HepG2 (cell line): ENCODE results near the gene CER1. TPM values are rescaled to one million over a fixed set of nuclear protein-coding genes. Genes with fewer than 3 reads are reported as not detected.

Experiments used
- ATAC-seq: fragments of 200-7000 bp; cut with Tn5 transposase; 3 replicates; pipeline ENCODE4 v1.9.1; 2020; ENCODE audit warnings: mild to moderate bottlenecking, moderate library complexity
- BruUV-seq: library from RNA; stranded (reverse); fragments of 400-500 nt; replicated peaks from 2 replicates; lab custom pipeline; 2021; lab: Mats Ljungman, UMichigan
- CTCF ChIA-PET: fragments of 300-600 bp; formaldehyde crosslinking; extraction: SDS; loops from one replicate; lab custom pipeline; 2021; ENCODE audit warnings: low total read pairs, inconsistent platforms, low intra/inter-chr PET ratio; lab: Yijun Ruan, JAX
- POLR2A ChIA-PET: fragments of 350-600 bp; sonication (Branson Sonifier 250); formaldehyde crosslinking; loops from one replicate; lab custom pipeline; 2020; ENCODE audit warnings: antibody characterized with exemption, inconsistent platforms; lab: Yijun Ruan, JAX
- DNase-seq: peaks from one replicate; pipeline ENCODE4 v3.0.0-alpha.2; 2015; ENCODE audit warnings: low spot score
- FAIRE-seq: peaks from 3 replicates; lab custom pipeline; 2011; peaks lifted over from hg19 to GRCh38; lab: Jason Lieb, UNC
- H2AFZ ChIP-seq: one replicate; pipeline ENCODE4 v1.6.1; 2011; ENCODE audit warnings: low read length, inconsistent platforms
- H3K27ac ChIP-seq: fragments of 300-600 bp; 3 replicates; pipeline ENCODE4 v1.8.0; 2011; ENCODE audit warnings: mixed run types, mild to moderate bottlenecking, mixed read lengths, low read length, inconsistent platforms; ENCODE audit not compliant: insufficient read depth; ENCODE audit errors: extremely low read length
- H3K27me3 ChIP-seq, 2 experiments: fragments of 200-600 bp in 1 of 2; 2 replicates in 1 of 2; 3 replicates in 1 of 2; pipeline versions ENCODE4 v1.6.0 to v1.8.0; 2011; ENCODE audit warnings: low read length in 2 of 2, mild to moderate bottlenecking in 2 of 2, moderate library complexity in 2 of 2, inconsistent platforms in 1 of 2; ENCODE audit not compliant: insufficient read depth in 2 of 2, control insufficient read depth in 1 of 2
- H3K36me3 ChIP-seq, 2 experiments: fragments of 200-600 bp in 1 of 2; replicated peaks in 1 of 2; 2 replicates in 1 of 2; 3 replicates in 1 of 2; pipeline versions ENCODE4 v1.5.1 to v1.8.0; 2011; ENCODE audit warnings: low read length in 2 of 2, inconsistent platforms in 1 of 2; ENCODE audit not compliant: insufficient read depth in 2 of 2, control insufficient read depth in 1 of 2
- H3K4me1 ChIP-seq: 2 replicates; pipeline ENCODE4 v1.5.1; 2012; ENCODE audit warnings: low read length, inconsistent platforms; ENCODE audit not compliant: insufficient read depth
- H3K4me2 ChIP-seq: 2 replicates; pipeline ENCODE4 v1.6.0; 2011; ENCODE audit warnings: low read depth, low read length, inconsistent platforms
- H3K4me3 ChIP-seq, 3 experiments: fragments of 200-600 bp in 1 of 3; sonication (generic), shearing (Covaris generic) in 1 of 3; replicated peaks in 1 of 3; 2 replicates each; pipeline ENCODE4 v1.5.1; 2011 to 2016; ENCODE audit warnings: low read length in 3 of 3, inconsistent platforms in 2 of 3, low read depth in 2 of 3, mild to moderate bottlenecking in 2 of 3, control low read depth in 1 of 3, mixed read lengths in 1 of 3; ENCODE audit not compliant: insufficient read depth in 1 of 3
- H3K79me2 ChIP-seq: one replicate; pipeline ENCODE4 v1.6.1; 2011; ENCODE audit warnings: low read length, inconsistent platforms; ENCODE audit not compliant: insufficient read depth
- H3K9ac ChIP-seq: 2 replicates; pipeline ENCODE4 v1.6.0; 2011; ENCODE audit warnings: mild to moderate bottlenecking, low read depth, low read length, inconsistent platforms; ENCODE audit not compliant: insufficient read depth
- H3K9me3 ChIP-seq: 2 replicates; pipeline ENCODE4 v1.5.1; 2012; ENCODE audit warnings: mild to moderate bottlenecking, low read length
- H4K20me1 ChIP-seq: 2 replicates; pipeline ENCODE4 v1.6.0; 2011; ENCODE audit warnings: inconsistent platforms, mild to moderate bottlenecking, low read length, moderate library complexity; ENCODE audit not compliant: insufficient read depth
- HNF4A ChIP-seq: sonication (generic); formaldehyde crosslinking; IDR thresholded peaks from 2 replicates; pipeline ENCODE4 v1.4.0; 2020; ENCODE audit warnings: missing genetic modification reagents
- KDM6A ChIP-seq: IDR thresholded peaks from 2 replicates; pipeline ENCODE4 v1.6.1; 2016; ENCODE audit warnings: low read depth
- MYC ChIP-seq: sonication (generic); formaldehyde crosslinking; IDR thresholded peaks from 2 replicates; pipeline ENCODE4 v1.9.0; 2021; ENCODE audit warnings: missing genetic modification reagents, borderline replicate concordance
- PRDM15 ChIP-seq: sonication (generic); formaldehyde crosslinking; IDR thresholded peaks from 2 replicates; pipeline ENCODE4 v1.4.0; 2020; ENCODE audit warnings: missing genetic modification reagents
- RAD21 ChIP-seq: fragments of 450-650 bp; formaldehyde crosslinking; IDR thresholded peaks from 2 replicates; pipeline ENCODE4 v1.5.0; 2020; ENCODE audit warnings: mild to moderate bottlenecking
- ZNF253 ChIP-seq: sonication (generic); formaldehyde crosslinking; IDR thresholded peaks from 2 replicates; pipeline ENCODE4 v1.8.0; 2022; ENCODE audit warnings: mild to moderate bottlenecking, missing genetic modification reagents, borderline replicate concordance
- ZNF552 ChIP-seq: sonication (generic); formaldehyde crosslinking; IDR thresholded peaks from 2 replicates; pipeline ENCODE4 v1.9.0; 2022; ENCODE audit warnings: missing genetic modification reagents, mild to moderate bottlenecking, borderline replicate concordance
- ZNF747 ChIP-seq: sonication (generic); formaldehyde crosslinking; IDR thresholded peaks from 2 replicates; pipeline ENCODE4 v1.8.1; 2023; ENCODE audit warnings: missing genetic modification reagents, mild to moderate bottlenecking, borderline replicate concordance
- ZNF772 ChIP-seq: sonication (generic); formaldehyde crosslinking; IDR thresholded peaks from 2 replicates; pipeline ENCODE4 v1.5.0; 2020; ENCODE audit warnings: mild to moderate bottlenecking, missing genetic modification reagents
- ZNF816 ChIP-seq: sonication (generic); formaldehyde crosslinking; IDR thresholded peaks from 2 replicates; pipeline ENCODE4 v1.8.0; 2022; ENCODE audit warnings: missing genetic modification reagents, mild to moderate bottlenecking, borderline replicate concordance
- WGBS: methylation state at CpG from one replicate; pipeline ENCODE4 v1.1.6; 2017; ENCODE audit warnings: low lambda C conversion rate; 5-methylcytosine and 5-hydroxymethylcytosine counted together
- in situ Hi-C: cut with HindIII; loops from 2 replicates; pipeline ENCODE4 v1.10.0; 2017; ENCODE audit warnings: low pct_unique_long_range_greater_than_20kb; ENCODE audit not compliant: extremely low pct_ligation_motif_present
- intact Hi-C: fragments of 100-400 bp; cut with micrococcal nuclease; formaldehyde crosslinking; loops from one replicate; pipeline ENCODE4 v1.10.0; 2022; ENCODE audit not compliant: unreplicated experiment
- polyA plus RNA-seq, 8 experiments: library from polyadenylated mRNA; depleted of rRNA in 3 of 8; stranded (reverse) in 7 of 8; unstranded in 1 of 8; fragments of >200 nt; fragmentation: Illumina TruSeq in 4 of 8; extraction: Trizol in 4 of 8; gene quantifications; 2 replicates each; pipeline versions ENCODE4 v1.2.1 to v1.2.3, GENCODE V29; 2011 to 2016; ENCODE audit warnings: low read depth in 4 of 8, missing spikeins in 1 of 8, mixed read lengths in 1 of 8; ENCODE audit not compliant: insufficient read depth in 1 of 8
- total RNA-seq, 5 experiments: library from RNA; depleted of rRNA; stranded (reverse); fragments of >200 nt; fragmentation: Illumina TruSeq; extraction: Trizol; gene quantifications; 2 replicates each; pipeline ENCODE4 v1.2.3, GENCODE V29; 2016; ENCODE audit warnings: low read depth in 1 of 5

Gene CER1
- total and polyA plus RNA-seq, 2 of the 13 experiments (the other 11 are each of a cell fraction or from before 2014, with no cell fraction given), result 0.18 TPM; not detected in 1

- H3K4me2 ChIP-seq, result no peak overlapping the region
- BruUV-seq, result no TSS peak
- in situ Hi-C loops, result no loop called here
- H3K9me3 ChIP-seq, result no peaks in the 10 kb centered on the region
- H3K79me2 ChIP-seq, result no peaks in the 10 kb centered on the region
- FAIRE-seq (no peak), ATAC-seq (no peak), DNase-seq (no peak)
- 93% methylated on average over 2 of the region's 2 CpGs for WGBS
- ChIA-PET CTCF (no interaction called here), POLR2A (no interaction called here)
- H2AFZ ChIP-seq, result no peak overlapping the region
- H3K4me3 ChIP-seq, result no peak overlapping the region
- no peaks in the 10 kb centered on the region for H4K20me1 ChIP-seq
- H3K4me1 ChIP-seq, result no peaks in the 10 kb centered on the region
- intact Hi-C loops, result no loop called here
- H3K27me3 ChIP-seq, result no peaks in the 10 kb centered on the region
- TF ChIP-seq ZNF253 (no peak), PRDM15 (CRISPR knock-in tag) (no peak), ZNF747 (no peak), RAD21 (no peak), KDM6A (CRISPR knock-in tag) (no peak), MYC (CRISPR knock-in tag) (no peak), ZNF552 (no peak), HNF4A (no peak), ZNF816 (no peak), ZNF772 (CRISPR knock-in tag) (no peak)
- H3K36me3 ChIP-seq, result no peaks in the 10 kb centered on the region; a peak in 1 of 5 replicates
- H3K9ac ChIP-seq, result no peak overlapping the region
- no peak overlapping the region for H3K27ac ChIP-seq
These were observed 45.1 kb downstream of the CER1 start for GRCh38 chr9:14677396-14677795.
